Prostate gland (tissue), 2 donors: ENCODE data around the gene PRAME. TPM values are rescaled to one million over a fixed set of nuclear protein-coding genes. Genes with fewer than 3 reads are reported as not detected.

Source experiments
- DNase-seq: peaks from one replicate; pipeline ENCODE4 v3.0.0-alpha.2; 2019; ENCODE audit warnings: low spot score
- H3K27ac ChIP-seq, 2 donors: fragments of 200-600 bp; sonication (generic); 2 replicates each; pipeline ENCODE4 v1.5.1; 2017 to 2019
- H3K27me3 ChIP-seq: fragments of 200-600 bp; sonication (generic); replicated peaks from 2 replicates; pipeline ENCODE4 v1.5.1; 2019; ENCODE audit not compliant: insufficient read depth
- H3K36me3 ChIP-seq, 2 donors: fragments of 200-600 bp; sonication (generic); 1 replicate in 1 of 2; 2 replicates in 1 of 2; pipeline versions ENCODE4 v1.5.1 to v1.8.1; 2017 to 2019
- H3K4me1 ChIP-seq: fragments of 200-600 bp; sonication (generic); replicated peaks from 2 replicates; pipeline ENCODE4 v1.5.1; 2019
- H3K4me3 ChIP-seq, 2 donors: fragments of 200-600 bp; sonication (generic); 2 replicates each; pipeline ENCODE4 v1.5.1; 2017 to 2019
- H3K9me3 ChIP-seq: fragments of 200-600 bp; sonication (generic); 2 replicates; pipeline ENCODE4 v1.5.1; 2017
- CTCF ChIP-seq, 4 experiments: fragments of 200-600 bp in 2 of 4; fragments of 450-650 bp in 2 of 4; sonication (generic) in 2 of 4; IDR thresholded peaks; 1 replicate in 3 of 4; 2 replicates in 1 of 4; pipeline ENCODE4 v1.5.1; 2016 to 2019; ENCODE audit warnings: antibody characterized with exemption in 4 of 4, mild to moderate bottlenecking in 2 of 4, moderate library complexity in 2 of 4
- POLR2A ChIP-seq: fragments of 450-650 bp; IDR thresholded peaks from one replicate; pipeline ENCODE4 v1.6.1; 2016; ENCODE audit warnings: antibody characterized with exemption, mild to moderate bottlenecking
- POLR2AphosphoS5 ChIP-seq: sonication (generic); formaldehyde crosslinking; IDR thresholded peaks from one replicate; pipeline ENCODE4 v1.6.1; 2017; ENCODE audit warnings: antibody characterized with exemption
- WGBS: methylation state at CpG from one replicate; pipeline ENCODE4 v1.1.5; 2018; 5-methylcytosine and 5-hydroxymethylcytosine counted together
- intact Hi-C: fragments of 100-400 bp; cut with DNase I; formaldehyde crosslinking; loops from one replicate; pipeline ENCODE4 v1.14.2; 2022
- total RNA-seq, 2 donors: library from RNA; depleted of rRNA; stranded (reverse); fragments of >200 nt; gene quantifications; one replicate each; pipeline ENCODE4 v1.1.0, GENCODE V29; 2016

Gene PRAME
- total RNA-seq, 2 donors from 2014 or later = 103 TPM; not detected in 1

- intact Hi-C loops = no loop called here
- H3K27ac ChIP-seq = no peak overlapping the region
- TF ChIP-seq POLR2A = no peak
- TF ChIP-seq CTCF (IDR thresholded peaks at IDR 0.05) = no peak
- no peak for TF ChIP-seq POLR2AphosphoS5
- H3K4me3 ChIP-seq = no peak overlapping the region
- H3K36me3 ChIP-seq = no peaks in the 10 kb centered on the region
- no peaks in the 10 kb centered on the region for H3K9me3 ChIP-seq
- no peaks in the 10 kb centered on the region for H3K27me3 ChIP-seq
- DNase-seq = no peak
- 95% methylated on average over 2 of the region's 2 CpGs for WGBS
- H3K4me1 ChIP-seq = no peaks in the 10 kb centered on the region
Measured at GRCh38 chr22:22565981-22566380, 6.9 kb upstream of the PRAME start.

DNA sequence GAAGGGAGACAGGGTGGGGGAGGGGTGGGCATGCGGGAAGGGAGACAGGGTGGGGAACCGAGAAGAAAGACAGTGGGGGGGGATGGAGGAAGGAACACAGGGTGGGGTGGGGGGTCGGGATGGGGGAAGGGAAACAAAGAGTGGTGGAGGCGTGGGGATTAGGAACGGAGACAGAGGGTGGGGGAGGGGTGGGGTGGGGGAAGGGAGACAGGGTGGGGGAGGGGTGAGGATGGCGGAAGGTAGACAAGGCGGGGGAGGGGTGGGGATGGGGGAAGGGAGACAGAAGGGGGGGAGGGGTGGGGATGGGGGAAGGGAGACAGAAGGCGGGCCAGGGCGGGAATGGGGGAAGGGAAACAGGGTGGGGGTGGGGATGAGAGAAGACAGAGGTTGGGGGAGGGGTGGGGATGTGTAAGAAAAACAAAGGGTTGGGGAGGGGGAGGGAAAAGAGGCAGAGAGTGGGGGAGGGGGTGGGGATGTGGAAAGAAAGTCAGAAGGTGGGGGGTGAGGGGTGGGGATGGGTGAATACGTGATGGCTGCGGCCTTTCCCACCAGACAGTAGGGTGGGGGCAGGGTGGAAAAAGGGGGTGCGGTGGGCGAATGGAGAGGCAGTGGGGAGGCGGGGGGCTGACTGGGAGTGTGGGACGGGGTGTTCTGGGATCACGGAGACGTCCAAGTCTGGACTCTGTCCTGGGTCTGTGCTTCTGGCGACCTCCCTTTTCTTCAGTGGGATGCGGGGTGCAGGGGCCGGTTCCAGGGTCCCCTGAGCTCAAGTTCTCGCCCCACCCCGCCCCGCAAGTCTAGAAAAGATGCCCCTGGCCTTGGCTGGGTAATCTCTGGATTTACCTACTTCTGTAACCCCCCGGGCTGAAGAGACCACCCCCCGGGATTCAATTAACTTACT is 744 bp downstream of the PRAME start:
- TF ChIP-seq POLR2AphosphoS5 = no peak
- no peak overlapping the region for H3K4me3 ChIP-seq
- H3K9me3 ChIP-seq = no peaks in the 10 kb centered on the region
- WGBS = 83% methylated on average over 17 of the region's 25 CpGs
- intact Hi-C loops = no loop called here
- no peaks in the 10 kb centered on the region for H3K27me3 ChIP-seq
- no peaks in the 10 kb centered on the region for H3K4me1 ChIP-seq
- H3K27ac ChIP-seq = no peak overlapping the region
- no peaks in the 10 kb centered on the region for H3K36me3 ChIP-seq
- no peak for DNase-seq

GRCh38 chr22:22556995-22557925 is 1.8 kb downstream of the PRAME start:
- Histone ChIP-seq H3K36me3 (no peaks in the 10 kb centered on the region), H3K9me3 (no peaks in the 10 kb centered on the region), H3K27ac (no peak overlapping the region), H3K4me3 (no peak overlapping the region), H3K27me3 (no peaks in the 10 kb centered on the region), H3K4me1 (no peaks in the 10 kb centered on the region)
- intact Hi-C loops = no loop called here
- WGBS = 92% methylated on average over 34 of the region's 38 CpGs
- no peak for DNase-seq
- TF ChIP-seq POLR2AphosphoS5 (no peak), CTCF (IDR thresholded peaks at IDR 0.05) (no peak), POLR2A (no peak)

- intact Hi-C loops = no loop called here
- WGBS = 90% methylated on average over 14 of the region's 14 CpGs
- H3K27ac ChIP-seq = no peak overlapping the region
Measured at GRCh38 chr22:22556578-22556977, 2.5 kb downstream of the PRAME start.

More at GRCh38 chr22:22556578-22556977, 2.5 kb downstream of the PRAME start:
- no peaks in the 10 kb centered on the region for H3K9me3 ChIP-seq
- H3K36me3 ChIP-seq = no peaks in the 10 kb centered on the region
- H3K4me3 ChIP-seq = no peak overlapping the region
- no peak for DNase-seq
- H3K27me3 ChIP-seq = no peaks in the 10 kb centered on the region
- TF ChIP-seq CTCF (IDR thresholded peaks at IDR 0.05) (no peak), POLR2A (no peak), POLR2AphosphoS5 (no peak)
- no peaks in the 10 kb centered on the region for H3K4me1 ChIP-seq
